HFFc6 (cell line): ENCODE data around the gene BCAS2. TPM values are rescaled to one million over a fixed set of nuclear protein-coding genes. Genes with fewer than 3 reads are reported as not detected.

Experiments used
- DNase-seq: peaks from one replicate; pipeline ENCODE4 v3.0.0-alpha.2; 2018
- H3K27ac Mint-ChIP-seq: 2 replicates; pipeline ENCODE4 v1.8.0; 2020; ENCODE audit warnings: mild to moderate bottlenecking, mixed read lengths
- H3K27me3 Mint-ChIP-seq: 2 replicates; pipeline ENCODE4 v1.8.0; 2021; ENCODE audit warnings: mild to moderate bottlenecking, moderate library complexity, mixed read lengths; ENCODE audit not compliant: insufficient read depth
- H3K36me3 Mint-ChIP-seq: 2 replicates; pipeline ENCODE4 v1.8.0; 2021; ENCODE audit warnings: low read depth, mixed read lengths
- H3K4me1 Mint-ChIP-seq: 2 replicates; pipeline ENCODE4 v1.8.0; 2020; ENCODE audit warnings: low read depth, mixed read lengths
- H3K4me3 Mint-ChIP-seq: 2 replicates; pipeline ENCODE4 v1.8.0; 2020; ENCODE audit warnings: mild to moderate bottlenecking, moderate library complexity, mixed read lengths
- H3K9me3 Mint-ChIP-seq: 2 replicates; pipeline ENCODE4 v1.8.0; 2020; ENCODE audit warnings: mild to moderate bottlenecking, mixed read lengths
- CTCF ChIP-seq: fragments of 200-600 bp; sonication (generic); IDR thresholded peaks from 2 replicates; pipeline ENCODE4 v1.5.0; 2021; ENCODE audit warnings: antibody characterized with exemption, mild to moderate bottlenecking
- total RNA-seq, 6 experiments: library from RNA; stranded (reverse); fragmentation: NEBNext Ultra II Directional; extraction: Animal tissue kit (Norgen Biotek cat#: 25700); gene quantifications; 2 replicates in 1 of 6; 3 replicates in 5 of 6; pipeline ENCODE4 v1.2.3, GENCODE V29; 2021

BCAS2 gene
- total RNA-seq, 6 experiments from 2014 or later = 40.7 to 49.0 (median 45.1) TPM

GRCh38 chr1:114550336-114550735, 31.1 kb downstream of the BCAS2 start:
- H3K9me3 Mint-ChIP-seq = no peaks in the 10 kb centered on the region
- no peak for DNase-seq
- no peaks in the 10 kb centered on the region for H3K36me3 Mint-ChIP-seq
- no peaks in the 10 kb centered on the region for H3K4me1 Mint-ChIP-seq
- H3K27ac Mint-ChIP-seq = no peak overlapping the region
- H3K4me3 Mint-ChIP-seq = no peak overlapping the region
- peaks cover 2% of the 10 kb centered on the region for H3K27me3 Mint-ChIP-seq
- no peak for TF ChIP-seq CTCF

GRCh38 chr1:114549137-114549536, 32.3 kb downstream of the BCAS2 start:
- Mint-ChIP-seq H3K27me3 (peaks cover 2% of the 10 kb centered on the region), H3K36me3 (no peaks in the 10 kb centered on the region), H3K27ac (no peak overlapping the region), H3K9me3 (no peaks in the 10 kb centered on the region), H3K4me3 (no peak overlapping the region), H3K4me1 (no peaks in the 10 kb centered on the region)
- DNase-seq = no peak
- no peak for TF ChIP-seq CTCF

GRCh38 chr1:114547076-114547475, 34.3 kb downstream of the BCAS2 start:
- Mint-ChIP-seq H3K27ac (no peak overlapping the region), H3K4me3 (no peak overlapping the region), H3K36me3 (no peaks in the 10 kb centered on the region), H3K9me3 (no peaks in the 10 kb centered on the region), H3K4me1 (no peaks in the 10 kb centered on the region), H3K27me3 (peaks cover 2% of the 10 kb centered on the region)
- no peak for TF ChIP-seq CTCF
- DNase-seq = no peak

GRCh38 chr1:114545796-114546195, 35.6 kb downstream of the BCAS2 start:
- no peak for DNase-seq
- Mint-ChIP-seq H3K4me3 (no peak overlapping the region), H3K27me3 (peaks cover 2% of the 10 kb centered on the region), H3K27ac (no peak overlapping the region), H3K36me3 (no peaks in the 10 kb centered on the region), H3K9me3 (no peaks in the 10 kb centered on the region), H3K4me1 (no peaks in the 10 kb centered on the region)
- no peak for TF ChIP-seq CTCF

GRCh38 chr1:114545315-114545714, 36.1 kb downstream of the BCAS2 start:
- Mint-ChIP-seq H3K4me3 (no peak overlapping the region), H3K27me3 (peaks cover 2% of the 10 kb centered on the region), H3K36me3 (no peaks in the 10 kb centered on the region), H3K27ac (no peak overlapping the region), H3K9me3 (no peaks in the 10 kb centered on the region), H3K4me1 (no peaks in the 10 kb centered on the region)
- no peak for DNase-seq
- no peak for TF ChIP-seq CTCF

- Mint-ChIP-seq H3K9me3 (no peaks in the 10 kb centered on the region), H3K4me3 (no peak overlapping the region), H3K4me1 (no peaks in the 10 kb centered on the region), H3K27me3 (peaks cover 7% of the 10 kb centered on the region), H3K27ac (no peak overlapping the region), H3K36me3 (no peaks in the 10 kb centered on the region)
- DNase-seq = no peak
- no peak for TF ChIP-seq CTCF
These were observed 40.6 kb downstream of the BCAS2 start for GRCh38 chr1:114540821-114541220.
